Activated naive CD4-positive, alpha-beta T cell treated with anti-CD3 and anti-CD28 coated beads, Interleukin-2, amount 10 ng/mL, durations not matched to agents 5 hours and 36 hours (primary cell): ENCODE results near the gene GLTPD2. TPM values are rescaled to one million over a fixed set of nuclear protein-coding genes. Genes with fewer than 3 reads are reported as not detected.

Source experiments
- total RNA-seq, 2 experiments: library from RNA; stranded (reverse); gene quantifications; one replicate each; pipeline ENCODE4 v1.2.3, GENCODE V29; 2021

The GLTPD2 gene
- not detected for total RNA-seq

GRCh38 chr17:4788807-4789700, at the start of gene GLTPD2:
Gene GLTPD2, plus strand, starts transcription at chr17:4788964. Its CDS starts 48 bp downstream, at chr17:4789012.

GRCh38 chr17:4739122-4740024, 49.4 kb upstream of the GLTPD2 start, which contains the start of the genes CXCL16 and ZMYND15:
Gene CXCL16, minus strand, starts transcription at chr17:4739928. Its CDS starts 589 bp downstream, at chr17:4739339.
Gene ZMYND15, plus strand, starts transcription at chr17:4739833. Its CDS starts 716 bp downstream, at chr17:4740549.

GRCh38 chr17:4771519-4772234, 17.1 kb upstream of the GLTPD2 start, which contains the start of gene TM4SF5:
Gene TM4SF5, plus strand, starts transcription at chr17:4771886. Its CDS starts 37 bp downstream, at chr17:4771923.

GRCh38 chr17:4786106-4786511, 2.7 kb upstream of the GLTPD2 start, which contains the start of gene VMO1:
Gene VMO1, minus strand, starts transcription at chr17:4786364. Its CDS starts 12 bp downstream, at chr17:4786352.

GRCh38 chr17:4802228-4802627, 13.5 kb downstream of the GLTPD2 start, which contains the start of gene C17orf114:
Gene C17orf114, minus strand, starts transcription at chr17:4802328.

GRCh38 chr17:4806777-4807604, 18.2 kb downstream of the GLTPD2 start, which contains the start of gene PLD2:
Gene PLD2, plus strand, starts transcription at chr17:4807152. Its CDS starts 621 bp downstream, at chr17:4807773.

GRCh38 chr17:4833178-4833940, 44.6 kb downstream of the GLTPD2 start, which contains the start of gene MINK1:
Gene MINK1, plus strand, starts transcription at chr17:4833340. Its CDS starts 244 bp downstream, at chr17:4833584.

Other genes starting within 250 kb of the GLTPD2 start
- gene MYBBP1A, start 233.6 kb upstream of the GLTPD2 start, total RNA-seq, result 10 to 100 TPM; 59.6 to 61.3 TPM
- gene GGT6, start 228.4 kb upstream of the GLTPD2 start, total RNA-seq, result not detected
- gene SMTNL2, start 204.4 kb upstream of the GLTPD2 start, total RNA-seq, result not detected
- gene ALOX15, start 147.3 kb upstream of the GLTPD2 start, total RNA-seq, result not detected
- gene PELP1, start 84.8 kb upstream of the GLTPD2 start, total RNA-seq, result 10 to 100 TPM; 59.5 to 66.0 TPM
- 100 to 1,000 TPM; 320 to 339 TPM for gene ARRB2, start 78.3 kb upstream of the GLTPD2 start, total RNA-seq
- 10 to 100 TPM; 24.6 to 27.4 TPM for gene MED11, start 57.5 kb upstream of the GLTPD2 start, total RNA-seq
- under 1 TPM; 0.19 to 0.25 TPM for gene ZMYND15, start 49.1 kb upstream of the GLTPD2 start, total RNA-seq
- gene CXCL16, start 49.0 kb upstream of the GLTPD2 start, total RNA-seq, result 1 to 10 TPM; 1.6 TPM
- gene TM4SF5, start 17.1 kb upstream of the GLTPD2 start, total RNA-seq, result not detected
- not detected for gene VMO1, start 2.6 kb upstream of the GLTPD2 start, total RNA-seq
- gene PSMB6, start 7.2 kb downstream of the GLTPD2 start, total RNA-seq, result 10 to 100 TPM; 94.7 to 95.7 TPM
- gene PLD2, start 18.2 kb downstream of the GLTPD2 start, total RNA-seq, result 10 to 100 TPM; 17.9 to 21.9 TPM
- gene MINK1, start 44.4 kb downstream of the GLTPD2 start, total RNA-seq, result 100 to 1,000 TPM; 102 to 112 TPM
- gene C17orf107, start 110.6 kb downstream of the GLTPD2 start, total RNA-seq, result under 1 TPM; 0.48 to 0.68 TPM
- under 1 TPM in 1 of 2 experiments, not detected in 1; 0.23 TPM for gene CHRNE, start 114.1 kb downstream of the GLTPD2 start, total RNA-seq
- not detected for gene GP1BA, start 143.3 kb downstream of the GLTPD2 start, total RNA-seq
- gene SLC25A11, start 151.1 kb downstream of the GLTPD2 start, total RNA-seq, result 10 to 100 TPM; 62.3 to 64.3 TPM
- gene RNF167, start 151.3 kb downstream of the GLTPD2 start, total RNA-seq, result 100 to 1,000 TPM; 191 TPM
- gene PFN1, start 159.6 kb downstream of the GLTPD2 start, total RNA-seq, result 1,000 to 10,000 TPM; 2,036 to 2,067 TPM
- gene ENO3, start 162.2 kb downstream of the GLTPD2 start, total RNA-seq, result 10 to 100 TPM; 43.9 to 56.2 TPM
- gene SPAG7, start 178.9 kb downstream of the GLTPD2 start, total RNA-seq, result 10 to 100 TPM; 50.5 to 56.4 TPM
- 10 to 100 TPM; 54.4 to 58.6 TPM for gene CAMTA2, start 198.7 kb downstream of the GLTPD2 start, total RNA-seq
- gene INCA1, start 208.6 kb downstream of the GLTPD2 start, total RNA-seq, result under 1 TPM; 0.15 to 0.26 TPM
- 10 to 100 TPM; 35.2 to 36.6 TPM for gene KIF1C, start 209.0 kb downstream of the GLTPD2 start, total RNA-seq
- under 1 TPM; 0.51 to 0.58 TPM for gene SLC52A1, start 246.5 kb downstream of the GLTPD2 start, total RNA-seq